ENCODE results near the gene BEND3. TPM values are rescaled to one million over a fixed set of nuclear protein-coding genes. Genes with fewer than 3 reads are reported as not detected.
"Not testable (repeated sequence)": the region's sequence is repeated elsewhere in the genome, so short reads cannot be mapped to it uniquely, and the experiment has no call there.

The BEND3 gene
- total RNA-seq, 4 donors from 2014 or later: 1.1 to 1.8 (median 1.4) TPM

- intact Hi-C loops (cut with DNase I; ENCODE audit: low total_unique reads): no loop called here
- DNase-seq (ENCODE audit: low spot score in 2 of 2): no peak
- H3K4me3 ChIP-seq (ENCODE audit: low read depth, poor library complexity, severe bottlenecking): no peak overlapping the region
- TF ChIP-seq, protein P1, sequence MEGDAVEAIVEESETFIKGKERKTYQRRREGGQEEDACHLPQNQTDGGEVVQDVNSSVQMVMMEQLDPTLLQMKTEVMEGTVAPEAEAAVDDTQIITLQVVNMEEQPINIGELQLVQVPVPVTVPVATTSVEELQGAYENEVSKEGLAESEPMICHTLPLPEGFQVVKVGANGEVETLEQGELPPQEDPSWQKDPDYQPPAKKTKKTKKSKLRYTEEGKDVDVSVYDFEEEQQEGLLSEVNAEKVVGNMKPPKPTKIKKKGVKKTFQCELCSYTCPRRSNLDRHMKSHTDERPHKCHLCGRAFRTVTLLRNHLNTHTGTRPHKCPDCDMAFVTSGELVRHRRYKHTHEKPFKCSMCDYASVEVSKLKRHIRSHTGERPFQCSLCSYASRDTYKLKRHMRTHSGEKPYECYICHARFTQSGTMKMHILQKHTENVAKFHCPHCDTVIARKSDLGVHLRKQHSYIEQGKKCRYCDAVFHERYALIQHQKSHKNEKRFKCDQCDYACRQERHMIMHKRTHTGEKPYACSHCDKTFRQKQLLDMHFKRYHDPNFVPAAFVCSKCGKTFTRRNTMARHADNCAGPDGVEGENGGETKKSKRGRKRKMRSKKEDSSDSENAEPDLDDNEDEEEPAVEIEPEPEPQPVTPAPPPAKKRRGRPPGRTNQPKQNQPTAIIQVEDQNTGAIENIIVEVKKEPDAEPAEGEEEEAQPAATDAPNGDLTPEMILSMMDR (IDR thresholded peaks at IDR 0.05): no peak
- no peak for TF ChIP-seq POLR2A (IDR thresholded peaks at IDR 0.05)
- WGBS, 2 donors: 96 to 97% methylated on average over 6 of the region's 6 CpGs
Observed at GRCh38 chr6:107123501-107123900, 8.2 kb upstream of the BEND3 start.

GRCh38 chr6:107122748-107123147 lies 7.4 kb upstream of the BEND3 start:
- no peak for TF ChIP-seq POLR2A (IDR thresholded peaks at IDR 0.05)
- TF ChIP-seq, protein P1 (IDR thresholded peaks at IDR 0.05): no peak
- H3K4me3 ChIP-seq (ENCODE audit: low read depth, poor library complexity, severe bottlenecking): no peak overlapping the region
- peak in 1 of 2 donors; percentile 15 for DNase-seq (ENCODE audit: low spot score in 2 of 2)
- intact Hi-C loops (cut with DNase I; ENCODE audit: low total_unique reads): no loop called here
- 85 to 95% methylated on average over 4 of the region's 4 CpGs for WGBS, 2 donors

- peak in 1 of 2 donors; percentile 50 for DNase-seq (ENCODE audit: low spot score in 2 of 2)
- intact Hi-C loops (cut with DNase I; ENCODE audit: low total_unique reads): no loop called here
- TF ChIP-seq, protein P1 (IDR thresholded peaks at IDR 0.05): no peak
- TF ChIP-seq POLR2A (IDR thresholded peaks at IDR 0.05): no peak
- WGBS, 2 donors: 71% methylated on average over 8 of the region's 8 CpGs
- H3K4me3 ChIP-seq (ENCODE audit: low read depth, poor library complexity, severe bottlenecking): no peak overlapping the region
Observed at GRCh38 chr6:107121964-107122495, 6.7 kb upstream of the BEND3 start.

DNA sequence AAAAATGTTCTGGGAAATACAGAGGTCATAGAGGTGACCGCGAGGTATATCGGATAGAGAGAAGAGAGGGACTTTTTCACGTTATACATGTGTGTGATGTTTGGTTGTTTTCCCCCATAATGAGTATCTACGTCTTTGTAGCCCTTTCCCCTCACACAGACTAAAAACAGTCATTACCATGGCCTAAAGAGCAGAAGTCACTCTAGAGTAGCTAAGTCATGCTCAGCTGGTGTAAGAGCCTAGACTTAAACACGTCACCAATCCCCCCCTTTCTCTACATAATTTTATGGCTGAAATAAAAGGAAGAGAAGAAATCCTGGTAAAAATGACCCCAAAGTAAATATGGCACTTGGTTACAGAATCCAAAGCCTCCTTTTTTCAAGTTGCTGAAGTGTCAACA lies 6.0 kb upstream of the BEND3 start:
- DNase-seq (ENCODE audit: low spot score in 2 of 2): no peak
- TF ChIP-seq POLR2A (IDR thresholded peaks at IDR 0.05): no peak
- TF ChIP-seq, protein P1 (IDR thresholded peaks at IDR 0.05): no peak
- H3K4me3 ChIP-seq (ENCODE audit: low read depth, poor library complexity, severe bottlenecking): no peak overlapping the region
- 92 to 95% methylated on average over 6 of the region's 6 CpGs for WGBS, 2 donors
- intact Hi-C loops (cut with DNase I; ENCODE audit: low total_unique reads): no loop called here

DNA sequence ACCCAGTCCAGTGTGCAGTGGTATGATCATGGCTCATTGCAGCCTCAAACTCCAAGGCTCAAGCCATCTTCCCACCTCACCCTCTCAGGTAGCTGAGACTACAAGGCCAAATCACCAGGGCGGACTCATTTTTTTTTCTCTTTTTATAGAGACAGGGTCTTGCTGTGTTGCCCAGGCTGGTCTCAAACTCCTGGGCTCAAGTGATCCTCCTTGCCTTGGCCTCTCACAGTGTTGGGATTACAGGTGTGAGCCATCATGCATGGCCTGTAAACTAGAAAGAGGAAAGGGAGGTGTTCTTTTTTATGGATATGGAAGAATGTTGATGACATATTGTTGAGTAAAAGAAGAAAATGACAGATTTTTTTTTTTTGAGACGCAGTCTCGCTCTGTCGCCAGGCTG lies 5.1 kb upstream of the BEND3 start:
- H3K4me3 ChIP-seq (ENCODE audit: low read depth, poor library complexity, severe bottlenecking): no peak overlapping the region
- intact Hi-C loops (cut with DNase I; ENCODE audit: low total_unique reads): no loop called here
- WGBS, 2 donors: 96 to 100% methylated on average over 4 of the region's 4 CpGs
- TF ChIP-seq POLR2A (IDR thresholded peaks at IDR 0.05): no peak
- TF ChIP-seq, protein P1 (IDR thresholded peaks at IDR 0.05): no peak
- peak in 1 of 2 donors; percentile 5 for DNase-seq (ENCODE audit: low spot score in 2 of 2)

- WGBS, 2 donors: 64 to 73% methylated on average over 2 of the region's 2 CpGs
- H3K4me3 ChIP-seq (ENCODE audit: low read depth, poor library complexity, severe bottlenecking): no peak overlapping the region
Observed at GRCh38 chr6:107118976-107119375, 3.7 kb upstream of the BEND3 start.

GRCh38 chr6:107118540-107118939 lies 3.2 kb upstream of the BEND3 start:
- intact Hi-C loops (cut with DNase I; ENCODE audit: low total_unique reads); H3K4me3 ChIP-seq (ENCODE audit: low read depth, poor library complexity, severe bottlenecking): not testable (repeated sequence)
- DNase-seq (ENCODE audit: low spot score in 2 of 2): peak in 1 of 2 donors; percentile 20
- 84 to 90% methylated on average over 9 of the region's 9 CpGs for WGBS, 2 donors

More at GRCh38 chr6:107118976-107119375, 3.7 kb upstream of the BEND3 start:
- intact Hi-C loops (cut with DNase I; ENCODE audit: low total_unique reads): no loop called here
- TF ChIP-seq POLR2A (IDR thresholded peaks at IDR 0.05): no peak
- TF ChIP-seq, protein P1 (IDR thresholded peaks at IDR 0.05): no peak
- DNase-seq (ENCODE audit: low spot score in 2 of 2): peak in 1 of 2 donors; percentile 20

Measured in lower leg skin (tissue), 4 donors.